ENCODE results near the gene PTGER4. TPM values are rescaled to one million over a fixed set of nuclear protein-coding genes. Genes with fewer than 3 reads are reported as not detected.

PTGER4 gene
- total and polyA plus RNA-seq, 3 experiments from 2014 or later: 49.5 to 84.1 (median 53.9) TPM

- H3K4me3 ChIP-seq (ENCODE audit: low read length): no peak overlapping the region
- H3K27me3 Mint-ChIP-seq: no peaks in the 10 kb centered on the region
- peaks cover 0 to 1% (median 0%) of the 10 kb centered on the region in 5 donors for H3K9me3 Mint-ChIP-seq
- peak overlapping the region in 7 of 8 donors; percentile 40 to 90 (median 71) for H3K27ac Mint-ChIP-seq
- peak overlapping the region in 4 of 7 donors; percentile 10 to 54 (median 29) for H3K4me3 Mint-ChIP-seq
- DNase-seq: peak in 1 of 5 donors; percentile 32
- H3K4me1 ChIP-seq (ENCODE audit: insufficient read depth, low read length): peaks cover 54% of the 10 kb centered on the region
- no peaks in the 10 kb centered on the region for H3K9me3 ChIP-seq (ENCODE audit: low read length)
- H3K27ac ChIP-seq (ENCODE audit: low read depth, low read length): no peak overlapping the region
- no peaks in the 10 kb centered on the region for H3K27me3 ChIP-seq (ENCODE audit: insufficient read depth, low read length, poor library complexity, severe bottlenecking)
- peaks cover 0 to 5% (median 1%) of the 10 kb centered on the region in 3 donors for H3K36me3 Mint-ChIP-seq
- ChIA-PET CTCF (interaction anchor here (0.9 to 1.4 kb wide), 4 partner anchors 16 to 37 kb away, joined by 3 read pairs; no protein-coding TSS in a partner anchor), POLR2A (interaction anchor here (0.5 kb wide), 1 partner anchor 200 kb away, joined by 9 read pairs; no protein-coding TSS in a partner anchor)
- H3K4me1 Mint-ChIP-seq: peaks cover 47 to 67% (median 54%) of the 10 kb centered on the region in 3 donors
- H3K36me3 ChIP-seq (ENCODE audit: insufficient read depth, low read length): no peaks in the 10 kb centered on the region
Measured at GRCh38 chr5:40649463-40650030, 30.2 kb upstream of the PTGER4 start.

DNA sequence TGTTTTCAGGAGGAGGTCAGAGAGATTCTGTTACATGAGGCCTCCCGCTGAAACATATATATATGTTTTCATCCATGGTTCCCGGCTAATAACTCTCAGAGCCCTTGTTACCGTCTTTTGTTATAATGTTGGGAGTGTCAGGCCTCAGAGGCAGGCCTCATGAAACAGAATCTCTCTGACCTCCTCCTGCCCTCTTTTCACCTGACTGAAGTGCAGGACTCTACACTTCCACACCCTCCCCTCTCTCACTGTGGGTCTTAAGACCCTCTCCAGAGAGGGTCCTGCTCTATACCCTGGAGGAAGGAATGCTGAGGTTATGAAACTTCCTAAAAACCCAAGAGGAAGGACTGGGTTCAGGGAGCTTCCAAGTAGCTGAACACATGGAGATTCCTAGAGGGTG is 28.5 kb upstream of the PTGER4 start:
- CTCF ChIA-PET: interaction anchor here (2.5 to 4.3 kb wide), 2 partner anchors 18 to 30 kb away, joined by 6 to 28 read pairs; partner anchors contain the start of gene PTGER4
- H3K4me1 ChIP-seq (ENCODE audit: insufficient read depth, low read length): peaks cover 62% of the 10 kb centered on the region
- POLR2A ChIA-PET: interaction anchor here (1.3 kb wide), 1 partner anchor 31 kb away, joined by 4 read pairs; no protein-coding TSS in a partner anchor
- Mint-ChIP-seq H3K36me3 (peaks cover 0 to 1% (median 0%) of the 10 kb centered on the region in 3 donors), H3K27me3 (no peaks in the 10 kb centered on the region), H3K27ac (peak overlapping the region in 1 of 8 donors; percentile 55), H3K4me3 (no peak overlapping the region), H3K9me3 (no peaks in the 10 kb centered on the region), H3K4me1 (peaks cover 56 to 83% (median 71%) of the 10 kb centered on the region in 3 donors)
- DNase-seq: no peak
- H3K9me3 ChIP-seq (ENCODE audit: low read length): no peaks in the 10 kb centered on the region
- H3K36me3 ChIP-seq (ENCODE audit: insufficient read depth, low read length): no peaks in the 10 kb centered on the region
- no peak overlapping the region for H3K27ac ChIP-seq (ENCODE audit: low read depth, low read length)
- no peaks in the 10 kb centered on the region for H3K27me3 ChIP-seq (ENCODE audit: insufficient read depth, low read length, poor library complexity, severe bottlenecking)
- H3K4me3 ChIP-seq (ENCODE audit: low read length): no peak overlapping the region

DNA sequence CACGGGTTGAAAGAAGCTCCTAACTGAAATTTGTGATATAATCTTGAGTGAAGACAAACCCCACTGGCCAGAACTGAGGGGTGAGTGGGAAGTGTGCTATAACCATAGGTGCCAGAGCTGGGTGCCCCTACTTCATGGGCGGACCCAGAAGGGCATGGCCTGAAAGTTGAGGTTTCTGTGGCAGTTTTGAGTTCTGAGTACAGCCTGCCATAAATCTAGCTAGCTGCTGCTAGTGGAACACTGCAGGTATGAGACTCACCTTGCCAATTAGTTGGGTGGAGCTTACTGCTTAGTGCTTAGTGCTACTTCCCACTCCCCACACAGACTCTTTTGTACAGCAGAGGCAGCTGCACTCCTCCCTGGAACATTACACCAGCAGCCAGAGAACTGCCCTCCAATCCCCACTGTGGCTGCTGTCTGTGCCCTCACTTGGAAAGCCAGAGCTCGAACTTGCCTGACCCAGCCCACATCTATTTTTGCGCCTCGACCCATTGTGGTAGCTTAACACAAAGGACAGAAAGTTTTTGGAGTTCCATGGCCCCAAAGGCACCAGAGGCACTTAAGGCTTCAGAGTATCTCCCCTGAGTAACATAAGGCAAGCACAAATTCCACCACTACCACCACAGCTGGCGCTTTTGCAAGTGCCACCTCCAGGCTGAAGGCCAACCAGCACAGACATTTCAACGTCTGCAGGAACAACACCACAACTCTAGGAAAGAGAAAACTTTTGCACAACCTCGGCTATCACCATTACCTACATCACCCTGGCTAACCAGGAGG is 27.1 kb upstream of the PTGER4 start:
- peak overlapping the region; percentile 44 to 89 (median 74) for H3K4me3 Mint-ChIP-seq
- H3K27me3 Mint-ChIP-seq: no peaks in the 10 kb centered on the region
- Histone ChIP-seq H3K27ac (ENCODE audit: low read depth, low read length) (no peak overlapping the region), H3K4me3 (ENCODE audit: low read length) (peak overlapping the region; percentile 13), H3K36me3 (ENCODE audit: insufficient read depth, low read length) (no peaks in the 10 kb centered on the region), H3K27me3 (ENCODE audit: insufficient read depth, low read length, poor library complexity, severe bottlenecking) (no peaks in the 10 kb centered on the region), H3K9me3 (ENCODE audit: low read length) (no peaks in the 10 kb centered on the region), H3K4me1 (ENCODE audit: insufficient read depth, low read length) (peaks cover 62% of the 10 kb centered on the region)
- POLR2A ChIA-PET: interaction anchor here (0.7 to 4.2 kb wide), 4 partner anchors 29 to 242 kb away, joined by 3 to 28 read pairs (median 6); partner anchors contain the start of gene PTGER4
- no peaks in the 10 kb centered on the region for H3K9me3 Mint-ChIP-seq
- CTCF ChIA-PET: interaction anchor here (0.7 to 4.3 kb wide), 8 partner anchors 17 to 243 kb away, joined by 3 to 28 read pairs (median 4); partner anchors contain the start of gene PTGER4
- H3K4me1 Mint-ChIP-seq: peaks cover 58 to 89% (median 81%) of the 10 kb centered on the region in 3 donors
- DNase-seq: peak in 2 of 5 donors; percentile 15 to 54
- H3K27ac Mint-ChIP-seq: peak overlapping the region; percentile 67 to 98 (median 94)
- H3K36me3 Mint-ChIP-seq: peaks cover 0 to 1% (median 0%) of the 10 kb centered on the region in 3 donors

DNA sequence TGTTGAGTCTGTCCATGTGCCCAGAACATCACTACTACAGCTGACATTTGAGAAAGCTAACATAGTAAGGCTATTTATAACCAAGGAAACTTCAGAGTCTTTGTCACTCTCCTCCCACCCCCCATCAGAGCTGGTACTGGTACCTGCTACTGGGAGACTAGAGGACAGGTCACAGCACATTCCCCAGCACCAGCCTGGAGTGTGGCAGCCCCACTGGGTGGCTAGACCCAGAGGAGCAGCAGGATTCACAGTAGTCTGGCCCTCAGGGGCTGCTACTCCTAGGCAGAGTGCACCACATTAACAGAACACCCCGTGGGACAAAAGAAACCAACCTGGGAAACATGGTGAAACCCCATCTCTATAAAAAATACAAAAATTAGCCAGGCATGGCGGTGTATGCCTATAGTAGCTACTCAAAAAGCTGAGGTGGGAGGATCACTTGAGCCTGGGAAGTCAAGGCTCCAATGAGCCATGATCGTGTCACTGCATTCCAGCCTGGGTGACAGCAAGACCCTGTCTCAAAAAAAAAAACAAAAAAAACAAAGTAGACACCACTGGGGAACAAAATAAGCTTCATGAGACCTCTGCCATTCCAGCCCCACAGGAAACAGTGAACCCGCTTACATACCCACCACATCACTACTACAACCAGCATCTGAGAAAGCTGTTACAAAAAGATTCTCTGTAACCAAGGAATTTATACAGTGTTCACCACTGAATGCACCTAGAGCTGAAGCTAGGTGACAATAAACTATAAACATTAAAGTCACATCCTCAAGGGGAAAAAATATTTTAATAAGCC is 26.3 kb upstream of the PTGER4 start:
- peak in 3 of 5 donors; percentile 29 to 61 (median 51) for DNase-seq
- no peaks in the 10 kb centered on the region for H3K9me3 Mint-ChIP-seq
- no peaks in the 10 kb centered on the region for H3K9me3 ChIP-seq (ENCODE audit: low read length)
- peak overlapping the region; percentile 41 for H3K27ac ChIP-seq (ENCODE audit: low read depth, low read length)
- CTCF ChIA-PET: interaction anchor here (1.0 to 4.3 kb wide), 6 partner anchors 18 to 243 kb away, joined by 3 to 28 read pairs (median 6); partner anchors contain the start of gene PTGER4
- peaks cover 0 to 1% (median 0%) of the 10 kb centered on the region in 3 donors for H3K36me3 Mint-ChIP-seq
- H3K36me3 ChIP-seq (ENCODE audit: insufficient read depth, low read length): no peaks in the 10 kb centered on the region
- peaks cover 54 to 88% (median 82%) of the 10 kb centered on the region in 3 donors for H3K4me1 Mint-ChIP-seq
- H3K4me3 ChIP-seq (ENCODE audit: low read length): peak overlapping the region; percentile 13
- POLR2A ChIA-PET: interaction anchor here (0.9 to 4.2 kb wide), 4 partner anchors 28 to 243 kb away, joined by 4 to 28 read pairs (median 6); partner anchors contain the start of gene PTGER4
- H3K4me1 ChIP-seq (ENCODE audit: insufficient read depth, low read length): peaks cover 59% of the 10 kb centered on the region
- no peaks in the 10 kb centered on the region for H3K27me3 Mint-ChIP-seq
- no peaks in the 10 kb centered on the region for H3K27me3 ChIP-seq (ENCODE audit: insufficient read depth, low read length, poor library complexity, severe bottlenecking)
- peak overlapping the region; percentile 67 to 98 (median 94) for H3K27ac Mint-ChIP-seq
- peak overlapping the region; percentile 61 to 89 (median 81) for H3K4me3 Mint-ChIP-seq

DNA sequence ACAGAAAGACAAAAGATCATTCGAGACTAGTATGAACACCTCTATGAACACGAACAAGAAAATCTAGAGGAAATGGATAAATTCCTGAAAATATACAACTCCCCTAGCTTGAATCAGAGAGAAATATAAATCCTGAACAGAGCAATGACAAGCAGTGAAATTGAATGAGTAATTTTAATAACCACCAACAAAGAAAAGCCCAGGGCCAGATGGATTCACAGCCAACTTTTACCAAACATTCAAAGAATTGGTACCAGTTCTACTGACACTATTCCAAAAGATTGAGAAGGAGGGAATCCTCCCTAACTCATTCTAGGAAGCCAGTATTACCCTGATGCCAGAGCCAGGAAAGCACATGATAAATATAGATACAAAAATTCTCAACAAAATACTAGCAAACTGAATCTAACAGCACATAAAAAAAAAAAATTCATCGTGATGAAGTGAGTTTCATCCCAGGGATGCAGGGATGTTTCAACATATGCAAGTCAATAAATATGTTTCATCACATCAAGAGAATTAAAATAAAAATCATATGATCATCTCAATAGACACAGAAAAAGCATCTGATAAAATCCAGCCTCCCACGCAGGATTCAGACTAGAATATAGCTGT is 25.2 kb upstream of the PTGER4 start:
- Mint-ChIP-seq H3K36me3 (peaks cover 0 to 1% (median 0%) of the 10 kb centered on the region in 3 donors), H3K9me3 (no peaks in the 10 kb centered on the region)
- peak overlapping the region; percentile 11 for H3K4me3 ChIP-seq (ENCODE audit: low read length)

GRCh38 chr5:40655138-40655537 is 24.6 kb upstream of the PTGER4 start:
- H3K4me1 Mint-ChIP-seq: peaks cover 42 to 73% (median 69%) of the 10 kb centered on the region in 3 donors
- H3K27me3 Mint-ChIP-seq: no peaks in the 10 kb centered on the region
- CTCF ChIA-PET: interaction anchor here (0.9 to 1.9 kb wide), 4 partner anchors 17 to 706 kb away, joined by 3 to 7 read pairs (median 3); partner anchors contain the start of gene PTGER4
- Histone ChIP-seq H3K9me3 (ENCODE audit: low read length) (no peaks in the 10 kb centered on the region), H3K4me1 (ENCODE audit: insufficient read depth, low read length) (peaks cover 43% of the 10 kb centered on the region), H3K36me3 (ENCODE audit: insufficient read depth, low read length) (no peaks in the 10 kb centered on the region), H3K27me3 (ENCODE audit: insufficient read depth, low read length, poor library complexity, severe bottlenecking) (no peaks in the 10 kb centered on the region), H3K27ac (ENCODE audit: low read depth, low read length) (peak overlapping the region; percentile 21), H3K4me3 (ENCODE audit: low read length) (peak overlapping the region; percentile 11)
- H3K4me3 Mint-ChIP-seq: peak overlapping the region; percentile 32 to 89 (median 69)
- peak overlapping the region; percentile 67 to 98 (median 84) for H3K27ac Mint-ChIP-seq
- POLR2A ChIA-PET: interaction anchor here (0.6 to 4.2 kb wide), 2 partner anchors 26 to 136 kb away, joined by 3 to 28 read pairs; partner anchors contain the start of gene PTGER4
- peaks cover 0 to 1% (median 0%) of the 10 kb centered on the region in 3 donors for H3K36me3 Mint-ChIP-seq
- peak in 1 of 5 donors; percentile 16 for DNase-seq
- no peaks in the 10 kb centered on the region for H3K9me3 Mint-ChIP-seq

More for the DNA sequence above, 25.2 kb upstream of the PTGER4 start:
- Histone ChIP-seq H3K27me3 (ENCODE audit: insufficient read depth, low read length, poor library complexity, severe bottlenecking) (no peaks in the 10 kb centered on the region), H3K4me1 (ENCODE audit: insufficient read depth, low read length) (peaks cover 49% of the 10 kb centered on the region), H3K36me3 (ENCODE audit: insufficient read depth, low read length) (no peaks in the 10 kb centered on the region), H3K9me3 (ENCODE audit: low read length) (no peaks in the 10 kb centered on the region), H3K27ac (ENCODE audit: low read depth, low read length) (peak overlapping the region; percentile 41)
- ChIA-PET POLR2A (interaction anchor here (0.6 to 4.2 kb wide), 3 partner anchors 27 to 136 kb away, joined by 3 to 28 read pairs (median 7); partner anchors contain the start of gene PTGER4), CTCF (interaction anchor here (1.4 to 4.3 kb wide), 4 partner anchors 17 to 706 kb away, joined by 3 to 28 read pairs (median 10); partner anchors contain the start of gene PTGER4)
- Mint-ChIP-seq H3K27me3 (no peaks in the 10 kb centered on the region), H3K4me1 (peaks cover 49 to 79% (median 75%) of the 10 kb centered on the region in 3 donors), H3K27ac (peak overlapping the region; percentile 67 to 98 (median 94)), H3K4me3 (peak overlapping the region; percentile 56 to 89 (median 81))
- DNase-seq: no peak

All from CD8-positive, alpha-beta memory T cell (primary cell).